K562 (cell line): ENCODE measurements around the gene CLIC3. TPM values are rescaled to one million over a fixed set of nuclear protein-coding genes. Genes with fewer than 3 reads are reported as not detected.

ENCODE experiments used
- ATAC-seq: fragments of 200-7000 bp; cut with Tn5 transposase; 3 replicates; pipeline ENCODE4 v1.9.1; 2020; ENCODE audit warnings: moderate library complexity
- Bru-seq: library from RNA; stranded (reverse); fragments of 400-500 nt; gene quantifications from one replicate; lab custom pipeline; 2021; lab: Mats Ljungman, UMichigan
- BruChase-seq, 2 experiments: library from RNA; stranded (reverse); fragments of 400-500 nt; gene quantifications; one replicate each; lab custom pipeline; 2021; lab: Mats Ljungman, UMichigan
- BruUV-seq: library from RNA; stranded (reverse); fragments of 400-500 nt; replicated peaks from 2 replicates; lab custom pipeline; 2021; lab: Mats Ljungman, UMichigan
- CTCF ChIA-PET: fragments of 300-600 bp; formaldehyde crosslinking; extraction: SDS; loops from one replicate; lab custom pipeline; 2021; ENCODE audit warnings: low intra/inter-chr PET ratio; lab: Yijun Ruan, JAX
- POLR2A ChIA-PET: fragments of 300-600, 350-650 bp; sonication (Branson Sonifier 250); formaldehyde crosslinking; extraction: SDS; loops from one replicate; lab custom pipeline; 2021; ENCODE audit warnings: antibody characterized with exemption, inconsistent platforms; lab: Yijun Ruan, JAX
- DNase-seq, 4 experiments: peaks; one replicate each; pipeline versions ENCODE4 v3.0.0 to v3.0.0-alpha.2; 2011 to 2018; ENCODE audit warnings: low spot score in 3 of 4, mixed read lengths in 3 of 4; ENCODE audit errors: extremely low read depth in 1 of 4
- FAIRE-seq: peaks from 2 replicates; lab custom pipeline; 2011; peaks lifted over from hg19 to GRCh38; lab: Jason Lieb, UNC
- H2AFZ ChIP-seq: 2 replicates; pipeline ENCODE4 v1.6.0; 2011; ENCODE audit warnings: low read depth, low read length, control low read depth, inconsistent platforms
- H3K27ac ChIP-seq: fragments of 200-600 bp; 3 replicates; pipeline ENCODE4 v1.8.0; 2011; ENCODE audit warnings: low read depth, mild to moderate bottlenecking, control low read depth, inconsistent platforms, low read length, moderate library complexity, mixed read lengths; ENCODE audit errors: extremely low read depth
- H3K27me3 ChIP-seq, 2 experiments: fragments of 300-600 bp in 1 of 2; 2 replicates in 1 of 2; 3 replicates in 1 of 2; pipeline versions ENCODE4 v1.6.0 to v1.8.0; 2011; ENCODE audit warnings: inconsistent platforms in 2 of 2, low read length in 2 of 2, mild to moderate bottlenecking in 1 of 2, mixed read lengths in 1 of 2, moderate library complexity in 1 of 2; ENCODE audit not compliant: control insufficient read depth in 2 of 2, insufficient read depth in 2 of 2
- H3K36me3 ChIP-seq: fragments of 300-600 bp; 3 replicates; pipeline ENCODE4 v1.8.0; 2011; ENCODE audit warnings: mild to moderate bottlenecking, low read length, inconsistent platforms; ENCODE audit not compliant: control insufficient read depth, insufficient read depth
- H3K4me1 ChIP-seq, 2 experiments: fragments of 200-600 bp in 1 of 2; replicated peaks in 1 of 2; 2 replicates in 1 of 2; 3 replicates in 1 of 2; pipeline versions ENCODE4 v1.5.1 to v1.8.0; 2011; ENCODE audit warnings: inconsistent platforms in 2 of 2, low read length in 2 of 2, mild to moderate bottlenecking in 1 of 2, mixed read lengths in 1 of 2, moderate library complexity in 1 of 2; ENCODE audit not compliant: control insufficient read depth in 2 of 2, insufficient read depth in 2 of 2
- H3K4me2 ChIP-seq: 2 replicates; pipeline ENCODE4 v1.6.1; 2011; ENCODE audit warnings: low read length, control low read depth, inconsistent platforms, mixed read lengths; ENCODE audit not compliant: insufficient read depth
- H3K4me3 ChIP-seq: fragments of 200-600 bp; sonication (generic), shearing (Covaris generic); 2 replicates; pipeline ENCODE4 v1.5.1; 2016; ENCODE audit warnings: control low read depth, inconsistent platforms
- H3K79me2 ChIP-seq: fragments of 200-600 bp; 3 replicates; pipeline ENCODE4 v1.8.0; 2011; ENCODE audit warnings: low read length, inconsistent platforms; ENCODE audit not compliant: control insufficient read depth, insufficient read depth
- H3K9ac ChIP-seq, 2 experiments: 2 replicates each; pipeline versions ENCODE4 v1.6.0 to v1.6.1; 2011; ENCODE audit warnings: low read depth in 2 of 2, low read length in 2 of 2, control low read depth in 1 of 2, inconsistent platforms in 1 of 2, mild to moderate bottlenecking in 1 of 2, mixed read lengths in 1 of 2; ENCODE audit not compliant: insufficient read depth in 1 of 2
- H3K9me1 ChIP-seq: one replicate; pipeline ENCODE4 v1.6.0; 2011; ENCODE audit warnings: inconsistent platforms, mild to moderate bottlenecking, low read length, moderate library complexity; ENCODE audit not compliant: control insufficient read depth, insufficient read depth
- H3K9me3 ChIP-seq: replicated peaks from 2 replicates; pipeline ENCODE4 v1.5.1; 2011; ENCODE audit warnings: low read depth, low read length, inconsistent platforms; ENCODE audit not compliant: control insufficient read depth, insufficient read depth
- H4K20me1 ChIP-seq: replicated peaks from 2 replicates; pipeline ENCODE4 v1.6.1; 2011; ENCODE audit warnings: low read length, inconsistent platforms, mixed read lengths; ENCODE audit not compliant: control insufficient read depth, insufficient read depth
- EWSR1 ChIP-seq: fragments of 450-650 bp; IDR thresholded peaks from 2 replicates; pipeline ENCODE4 v1.6.1; 2018; ENCODE audit warnings: borderline replicate concordance, mild to moderate bottlenecking, low read depth, moderate library complexity; ENCODE audit not compliant: partially characterized antibody
- EZH2 ChIP-seq: IDR thresholded peaks from 2 replicates; pipeline ENCODE4 v1.6.1; 2012; ENCODE audit warnings: low read depth, mild to moderate bottlenecking, inconsistent platforms, low read length, borderline replicate concordance
- FIP1L1 ChIP-seq: fragments of 200-400 bp; formaldehyde crosslinking; IDR thresholded peaks from 2 replicates; pipeline ENCODE4 v1.6.1; 2018; ENCODE audit warnings: mild to moderate bottlenecking, low read depth, low read length; ENCODE audit not compliant: poor library complexity, severe bottlenecking
- FOXM1 ChIP-seq, 2 experiments: fragments of 450-650 bp in 1 of 2; sonication (generic) in 1 of 2; formaldehyde crosslinking in 1 of 2; IDR thresholded peaks; 2 replicates each; pipeline versions ENCODE4 v1.6.1 to v1.9.0; 2017 to 2022; ENCODE audit warnings: low read depth in 2 of 2, mild to moderate bottlenecking in 2 of 2, missing genetic modification reagents in 1 of 2, moderate library complexity in 1 of 2
- KLF1 ChIP-seq: fragments of 450-650 bp; IDR thresholded peaks from 2 replicates; pipeline ENCODE4 v1.6.1; 2016; ENCODE audit warnings: missing genetic modification characterization, missing compliant biosample characterization
- SAFB2 ChIP-seq: fragments of 200-400 bp; formaldehyde crosslinking; IDR thresholded peaks from 2 replicates; pipeline ENCODE4 v1.6.1; 2018; ENCODE audit warnings: borderline replicate concordance, low read length, low read depth, moderate library complexity; ENCODE audit not compliant: severe bottlenecking
- XRCC3 ChIP-seq: fragments of 450-650 bp; IDR thresholded peaks from 2 replicates; pipeline ENCODE4 v1.6.1; 2017; ENCODE audit warnings: mild to moderate bottlenecking, moderate library complexity
- ZNF644 ChIP-seq: fragments of 200-800 bp; sonication (Bioruptor generic); IDR thresholded peaks from 2 replicates; pipeline ENCODE4 v1.6.1; 2016; ENCODE audit warnings: low read depth, missing genetic modification characterization, missing compliant biosample characterization
- WGBS: fragments of 100-300 bp; shearing (Covaris generic); methylation state at CpG from one replicate; pipeline ENCODE4 v1.1.6; 2016; ENCODE audit warnings: low coverage, mixed read lengths; ENCODE audit not compliant: insufficient coverage; ENCODE audit errors: missing lambda C conversion rate; 5-methylcytosine and 5-hydroxymethylcytosine counted together
- in situ Hi-C: fragments of 300-500 bp; cut with MboI; formaldehyde crosslinking; loops from 4 replicates; pipeline ENCODE4 v1.15.0; 2018; ENCODE audit warnings: inconsistent platforms, mixed read lengths
- intact Hi-C: fragments of 100-400 bp; cut with micrococcal nuclease; formaldehyde crosslinking; loops from 2 replicates; pipeline ENCODE4 v1.14.2; 2022
- long read RNA-seq, 3 experiments: library from polyadenylated mRNA in 2 of 3; library from RNA in 1 of 3; unstranded in 2 of 3; stranded (forward) in 1 of 3; transcript quantifications; one replicate each; pipeline ENCODE4 v2.0.0, GENCODE V29; 2019 to 2022
- polyA minus RNA-seq, 3 experiments: library from RNA; depleted of rRNA, polyadenylated mRNA; stranded (reverse); fragments of >200 nt; gene quantifications; 2 replicates each; pipeline ENCODE4 v1.2.3, GENCODE V29; 2011
- polyA plus RNA-seq, 8 experiments: library from polyadenylated mRNA; depleted of rRNA in 4 of 8; stranded (reverse) in 5 of 8; unstranded in 3 of 8; fragments of >200 nt; fragmentation: Nextera tagmentation in 2 of 8; fragmentation: Illumina TruSeq in 1 of 8; extraction: Ambion mirVana in 2 of 8; extraction: Trizol in 1 of 8; gene quantifications; 2 replicates each; pipeline versions ENCODE4 v1.2.1 to v1.2.3, GENCODE V29; 2011 to 2014; ENCODE audit warnings: inconsistent platforms in 1 of 8, missing spikeins in 1 of 8
- total RNA-seq, 7 experiments: library from RNA; depleted of rRNA in 6 of 7; stranded (reverse); fragments of >200 nt in 6 of 7; fragmentation: Illumina TruSeq in 2 of 7; extraction: Trizol in 2 of 7; gene quantifications; 2 replicates each; pipeline versions ENCODE4 v1.2.1 to v1.2.3, GENCODE V29; 2011 to 2021; ENCODE audit warnings: low replicate concordance in 1 of 7
- TF ChIP-seq, protein P1 (sequence below): fragments of 450-650 bp; IDR thresholded peaks from 2 replicates; pipeline ENCODE4 v1.7.1; 2018; ENCODE audit warnings: mild to moderate bottlenecking, low read depth; ENCODE audit not compliant: partially characterized antibody
- TF ChIP-seq, protein P2 (sequence below): fragments of 450-650 bp; formaldehyde crosslinking; IDR thresholded peaks from 2 replicates; pipeline ENCODE4 v1.4.0; 2022; ENCODE audit warnings: missing genetic modification characterization

CLIC3 gene, protein sequence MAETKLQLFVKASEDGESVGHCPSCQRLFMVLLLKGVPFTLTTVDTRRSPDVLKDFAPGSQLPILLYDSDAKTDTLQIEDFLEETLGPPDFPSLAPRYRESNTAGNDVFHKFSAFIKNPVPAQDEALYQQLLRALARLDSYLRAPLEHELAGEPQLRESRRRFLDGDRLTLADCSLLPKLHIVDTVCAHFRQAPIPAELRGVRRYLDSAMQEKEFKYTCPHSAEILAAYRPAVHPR
- not detected in 2 replicates for total RNA-seq (2011; cell fraction: chromatin; rRNA removed; ENCODE audit: low replicate concordance)
- not detected in 2 replicates for total RNA-seq (2011; cell fraction: nucleolus; rRNA removed)
- total RNA-seq (2011; cell fraction: nucleoplasm; rRNA removed): not detected in 2 replicates
- total RNA-seq (2014; rRNA removed): not detected in 2 replicates
- total RNA-seq (2014; rRNA removed; fragmentation: Illumina TruSeq; extraction: Trizol): not detected in 2 replicates
- total RNA-seq (2015; rRNA removed; fragmentation: Illumina TruSeq; extraction: Trizol): not detected in 2 replicates
- 0.18 and 0.29 TPM in 2 replicates for total RNA-seq (2021)
- polyA plus RNA-seq (2011; rRNA removed): 0.07 TPM in 1 of 2 replicates, not detected in the other
- 0.22 and 1.1 TPM in 2 replicates for polyA plus RNA-seq (2011; cell fraction: cytosol; rRNA removed)
- polyA plus RNA-seq (2011; cell fraction: nucleus; rRNA removed): 0.34 and 0.65 TPM in 2 replicates
- 0.58 and 0.59 TPM in 2 replicates for polyA plus RNA-seq (2012)
- polyA plus RNA-seq (2014; fragmentation: Illumina TruSeq; extraction: Trizol): not detected in 2 replicates
- not detected for polyA plus RNA-seq (2014; fragmentation: Nextera tagmentation; extraction: Ambion mirVana)
- 0.27 TPM in 1 of 2 replicates, not detected in the other for polyA plus RNA-seq (2014; rRNA removed)
- polyA minus RNA-seq (2011; rRNA and poly(A)+ RNA removed): not detected in 2 replicates
- not detected in 2 replicates for polyA minus RNA-seq (2011; cell fraction: cytosol; rRNA and poly(A)+ RNA removed)
- 0.27 and 0.44 TPM in 2 replicates for polyA minus RNA-seq (2011; cell fraction: nucleus; rRNA and poly(A)+ RNA removed)
- not detected for Bru-seq, nascent RNA
- not detected for BruChase-seq, experiment 1, labeled RNA remaining after a 2-hour chase
- not detected for BruChase-seq, experiment 2, labeled RNA remaining after a 6-hour chase
- long read RNA-seq, experiment 1: 0 reads
- long read RNA-seq, experiment 2: 0 reads
- long read RNA-seq, experiment 3: 0 reads

DNA sequence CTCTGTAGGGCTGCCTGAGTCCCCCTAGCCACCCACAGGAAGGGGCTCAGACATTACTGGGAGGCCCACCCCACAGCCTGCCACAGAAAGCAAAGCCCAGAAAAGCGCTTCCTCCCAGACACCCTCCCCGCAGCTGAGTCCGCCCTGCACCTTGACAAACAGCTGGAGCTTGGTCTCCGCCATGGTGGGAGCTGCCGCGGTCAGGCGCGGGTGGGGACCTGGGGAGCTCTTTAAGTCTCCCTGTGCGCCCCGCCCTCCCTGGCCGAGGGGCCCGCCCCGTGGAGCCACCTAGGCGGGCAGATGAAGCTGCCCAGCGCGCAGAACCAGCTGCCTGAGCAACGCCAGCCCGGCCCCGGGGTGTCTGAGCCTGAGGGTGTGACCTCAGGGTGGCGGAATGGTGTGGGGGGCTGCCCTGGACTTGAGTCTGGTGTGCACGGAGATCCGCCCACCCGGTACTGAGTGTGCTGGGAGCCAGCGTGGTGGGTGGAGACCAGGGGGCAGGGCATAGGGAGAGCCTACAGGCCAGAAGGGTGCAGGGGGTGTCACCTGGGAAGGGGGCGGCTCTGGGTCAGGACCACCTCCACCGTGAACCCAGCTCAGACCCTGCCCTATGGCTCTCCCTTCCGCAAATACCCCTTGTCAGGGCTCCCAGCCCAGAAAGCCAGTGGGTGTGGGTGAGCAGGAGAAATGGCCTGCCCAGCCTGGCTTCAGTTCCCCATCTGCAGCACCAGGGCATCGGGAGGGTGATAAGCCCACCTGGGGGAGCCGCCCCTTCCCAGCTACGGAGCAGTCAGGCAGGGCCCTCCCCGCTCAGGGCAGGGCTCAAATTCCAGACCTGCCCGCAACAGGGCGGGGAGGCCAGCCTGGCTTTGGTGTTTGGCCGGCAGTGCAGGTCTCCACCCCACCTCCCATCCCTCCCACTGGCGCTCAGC, at the start of gene CLIC3:
Gene CLIC3, minus strand, starts transcription at position 208 of the 932 bp plus-strand sequence. Its CDS starts 25 bp downstream, at position 183.
- Histone ChIP-seq H3K79me2 (peaks cover 18% of the 10 kb centered on the region), H4K20me1 (no peaks in the 10 kb centered on the region), H3K4me3 (peak within 1 kb of the TSS; percentile 26), H3K9me1 (no peaks in the 10 kb centered on the region), H3K4me1 (peaks cover 27 to 66% of the 10 kb centered on the region in 2 experiments; a peak in 4 of 5 replicates), H3K9ac (peak within 1 kb of the TSS; percentile 27 to 88; a peak in 3 of 4 replicates), H3K27ac (peak within 1 kb of the TSS; percentile 34; the same call in 1 of the 3 replicates), H2AFZ (peak within 1 kb of the TSS; percentile 52; the same call in 1 of the 2 replicates), H3K36me3 (peaks cover 22% of the 10 kb centered on the region; the same call in 1 of the 3 replicates), H3K9me3 (no peaks in the 10 kb centered on the region; the same call in 1 of the 2 replicates), H3K4me2 (peak within 1 kb of the TSS; percentile 64), H3K27me3 (no peaks in the 10 kb centered on the region)
- no TSS peak for BruUV-seq
- peak; percentile 59 for ATAC-seq
- FAIRE-seq: peak; percentile 51
- intact Hi-C loops: no loop called here
- WGBS: 4% methylated on average over 32 of the region's 35 CpGs
- peak; percentile 71 to 80 (median 79) for DNase-seq
- POLR2A ChIA-PET: interaction anchor here (0.6 to 1.3 kb wide), 7 partner anchors 8 to 600 kb away, joined by 3 to 4 read pairs (median 3); no protein-coding TSS in a partner anchor
- in situ Hi-C loops: no loop called here
- CTCF ChIA-PET: no interaction called here
- TF ChIP-seq EWSR1: no peak
- no peak for TF ChIP-seq EZH2
- TF ChIP-seq, protein P1, sequence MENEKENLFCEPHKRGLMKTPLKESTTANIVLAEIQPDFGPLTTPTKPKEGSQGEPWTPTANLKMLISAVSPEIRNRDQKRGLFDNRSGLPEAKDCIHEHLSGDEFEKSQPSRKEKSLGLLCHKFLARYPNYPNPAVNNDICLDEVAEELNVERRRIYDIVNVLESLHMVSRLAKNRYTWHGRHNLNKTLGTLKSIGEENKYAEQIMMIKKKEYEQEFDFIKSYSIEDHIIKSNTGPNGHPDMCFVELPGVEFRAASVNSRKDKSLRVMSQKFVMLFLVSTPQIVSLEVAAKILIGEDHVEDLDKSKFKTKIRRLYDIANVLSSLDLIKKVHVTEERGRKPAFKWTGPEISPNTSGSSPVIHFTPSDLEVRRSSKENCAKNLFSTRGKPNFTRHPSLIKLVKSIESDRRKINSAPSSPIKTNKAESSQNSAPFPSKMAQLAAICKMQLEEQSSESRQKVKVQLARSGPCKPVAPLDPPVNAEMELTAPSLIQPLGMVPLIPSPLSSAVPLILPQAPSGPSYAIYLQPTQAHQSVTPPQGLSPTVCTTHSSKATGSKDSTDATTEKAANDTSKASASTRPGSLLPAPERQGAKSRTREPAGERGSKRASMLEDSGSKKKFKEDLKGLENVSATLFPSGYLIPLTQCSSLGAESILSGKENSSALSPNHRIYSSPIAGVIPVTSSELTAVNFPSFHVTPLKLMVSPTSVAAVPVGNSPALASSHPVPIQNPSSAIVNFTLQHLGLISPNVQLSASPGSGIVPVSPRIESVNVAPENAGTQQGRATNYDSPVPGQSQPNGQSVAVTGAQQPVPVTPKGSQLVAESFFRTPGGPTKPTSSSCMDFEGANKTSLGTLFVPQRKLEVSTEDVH: no peak
- peak; percentile 28 for TF ChIP-seq FIP1L1
- no peak for TF ChIP-seq XRCC3
- no peak for TF ChIP-seq FOXM1 (IDR thresholded peaks at IDR 0.05; ENCODE audit: low read depth)
- no peak for TF ChIP-seq FOXM1 (CRISPR knock-in tag; IDR thresholded peaks at IDR 0.05; ENCODE audit: low read depth)
- TF ChIP-seq, protein P2, sequence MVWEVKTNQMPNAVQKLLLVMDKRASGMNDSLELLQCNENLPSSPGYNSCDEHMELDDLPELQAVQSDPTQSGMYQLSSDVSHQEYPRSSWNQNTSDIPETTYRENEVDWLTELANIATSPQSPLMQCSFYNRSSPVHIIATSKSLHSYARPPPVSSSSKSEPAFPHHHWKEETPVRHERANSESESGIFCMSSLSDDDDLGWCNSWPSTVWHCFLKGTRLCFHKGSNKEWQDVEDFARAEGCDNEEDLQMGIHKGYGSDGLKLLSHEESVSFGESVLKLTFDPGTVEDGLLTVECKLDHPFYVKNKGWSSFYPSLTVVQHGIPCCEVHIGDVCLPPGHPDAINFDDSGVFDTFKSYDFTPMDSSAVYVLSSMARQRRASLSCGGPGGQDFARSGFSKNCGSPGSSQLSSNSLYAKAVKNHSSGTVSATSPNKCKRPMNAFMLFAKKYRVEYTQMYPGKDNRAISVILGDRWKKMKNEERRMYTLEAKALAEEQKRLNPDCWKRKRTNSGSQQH (CRISPR knock-in tag): 0 out of 2 replicates have a peak, but pooled peaks have one; percentile 16
- TF ChIP-seq SAFB2: no peak
- no peak; the same call in 1 of the 2 replicates for TF ChIP-seq KLF1
- no peak for TF ChIP-seq ZNF644 (tag)
